Ishikawa (cell line): ENCODE data around the gene PRDX6.

Experiments
- CEBPB ChIP-seq: IDR thresholded peaks from 2 replicates; pipeline ENCODE4 v1.6.1; 2012
- CREB1 ChIP-seq: IDR thresholded peaks from 2 replicates; pipeline ENCODE4 v1.6.1; 2012; ENCODE audit warnings: low read depth
- EGR1 ChIP-seq: IDR thresholded peaks from 2 replicates; pipeline ENCODE4 v1.6.1; 2012
- EP300 ChIP-seq: IDR thresholded peaks from 2 replicates; pipeline ENCODE4 v1.6.1; 2012; ENCODE audit warnings: borderline replicate concordance
- FOXM1 ChIP-seq: IDR thresholded peaks from 2 replicates; pipeline ENCODE4 v1.6.1; 2012; ENCODE audit warnings: low read depth, borderline replicate concordance
- NFIC ChIP-seq: IDR thresholded peaks from 2 replicates; pipeline ENCODE4 v1.6.1; 2012
- RAD21 ChIP-seq: IDR thresholded peaks from 2 replicates; pipeline ENCODE4 v1.6.1; 2012; ENCODE audit warnings: low read depth
- TAF1 ChIP-seq: IDR thresholded peaks from 2 replicates; pipeline ENCODE4 v1.6.1; 2012; ENCODE audit warnings: low read depth, mild to moderate bottlenecking
- TCF12 ChIP-seq: IDR thresholded peaks from 2 replicates; pipeline ENCODE4 v1.6.1; 2012; ENCODE audit warnings: low read depth
- TEAD4 ChIP-seq: IDR thresholded peaks from 2 replicates; pipeline ENCODE4 v1.6.1; 2012
- YY1 ChIP-seq: IDR thresholded peaks from 2 replicates; pipeline ENCODE4 v1.6.1; 2012; ENCODE audit warnings: low read depth
- ZBTB7A ChIP-seq: IDR thresholded peaks from 2 replicates; pipeline ENCODE4 v1.6.1; 2012; ENCODE audit warnings: low read depth
- TF ChIP-seq, protein P1 (sequence below): IDR thresholded peaks from 2 replicates; pipeline ENCODE4 v1.6.1; 2012
- TF ChIP-seq, protein P2 (sequence below): IDR thresholded peaks from 2 replicates; pipeline ENCODE4 v1.6.1; 2012
- TF ChIP-seq, protein P3 (sequence below): IDR thresholded peaks from 2 replicates; pipeline ENCODE4 v1.6.1; 2012; ENCODE audit warnings: low read depth, mild to moderate bottlenecking

The PRDX6 gene

DNA sequence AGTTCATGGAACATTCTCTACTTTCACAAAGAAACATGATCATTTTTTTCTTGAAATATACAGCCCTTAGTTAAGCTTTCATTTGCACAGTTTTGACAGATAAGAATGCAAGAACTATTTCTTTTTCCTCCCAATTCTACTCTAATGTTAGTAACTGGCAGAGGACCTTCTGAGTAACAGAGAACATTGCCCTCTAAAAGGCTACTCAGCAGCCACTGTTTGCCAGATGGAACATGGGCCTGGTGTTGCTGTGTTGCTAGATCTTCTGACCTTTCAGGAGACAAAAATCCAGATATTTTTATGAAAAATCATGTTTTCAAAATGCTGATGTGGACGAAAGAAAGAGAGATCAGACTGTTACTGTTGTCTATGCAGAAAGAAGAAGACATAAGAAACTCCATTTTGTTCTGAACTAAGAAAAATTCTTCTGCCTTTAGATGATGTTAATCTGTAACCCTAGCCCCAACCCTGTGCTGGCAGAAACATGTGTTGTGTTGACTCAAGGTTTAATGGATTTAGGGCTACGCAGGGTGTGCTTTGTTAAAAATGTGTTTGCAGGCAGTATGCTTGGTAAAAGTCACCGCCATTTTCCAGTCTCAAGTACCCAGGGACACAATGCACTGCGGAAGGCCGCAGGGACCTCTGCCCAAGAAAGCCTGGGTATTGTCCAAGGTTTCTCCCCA, 2.9 kb upstream of the PRDX6 start:
- no peak for TF ChIP-seq NFIC
- TF ChIP-seq TEAD4, result no peak
- TF ChIP-seq TAF1, result no peak
- TF ChIP-seq ZBTB7A, result no peak
- TF ChIP-seq, protein P1, sequence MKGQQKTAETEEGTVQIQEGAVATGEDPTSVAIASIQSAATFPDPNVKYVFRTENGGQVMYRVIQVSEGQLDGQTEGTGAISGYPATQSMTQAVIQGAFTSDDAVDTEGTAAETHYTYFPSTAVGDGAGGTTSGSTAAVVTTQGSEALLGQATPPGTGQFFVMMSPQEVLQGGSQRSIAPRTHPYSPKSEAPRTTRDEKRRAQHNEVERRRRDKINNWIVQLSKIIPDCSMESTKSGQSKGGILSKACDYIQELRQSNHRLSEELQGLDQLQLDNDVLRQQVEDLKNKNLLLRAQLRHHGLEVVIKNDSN, result no peak
- TF ChIP-seq, protein P2, sequence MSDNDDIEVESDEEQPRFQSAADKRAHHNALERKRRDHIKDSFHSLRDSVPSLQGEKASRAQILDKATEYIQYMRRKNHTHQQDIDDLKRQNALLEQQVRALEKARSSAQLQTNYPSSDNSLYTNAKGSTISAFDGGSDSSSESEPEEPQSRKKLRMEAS, result no peak
- TF ChIP-seq, protein P3, sequence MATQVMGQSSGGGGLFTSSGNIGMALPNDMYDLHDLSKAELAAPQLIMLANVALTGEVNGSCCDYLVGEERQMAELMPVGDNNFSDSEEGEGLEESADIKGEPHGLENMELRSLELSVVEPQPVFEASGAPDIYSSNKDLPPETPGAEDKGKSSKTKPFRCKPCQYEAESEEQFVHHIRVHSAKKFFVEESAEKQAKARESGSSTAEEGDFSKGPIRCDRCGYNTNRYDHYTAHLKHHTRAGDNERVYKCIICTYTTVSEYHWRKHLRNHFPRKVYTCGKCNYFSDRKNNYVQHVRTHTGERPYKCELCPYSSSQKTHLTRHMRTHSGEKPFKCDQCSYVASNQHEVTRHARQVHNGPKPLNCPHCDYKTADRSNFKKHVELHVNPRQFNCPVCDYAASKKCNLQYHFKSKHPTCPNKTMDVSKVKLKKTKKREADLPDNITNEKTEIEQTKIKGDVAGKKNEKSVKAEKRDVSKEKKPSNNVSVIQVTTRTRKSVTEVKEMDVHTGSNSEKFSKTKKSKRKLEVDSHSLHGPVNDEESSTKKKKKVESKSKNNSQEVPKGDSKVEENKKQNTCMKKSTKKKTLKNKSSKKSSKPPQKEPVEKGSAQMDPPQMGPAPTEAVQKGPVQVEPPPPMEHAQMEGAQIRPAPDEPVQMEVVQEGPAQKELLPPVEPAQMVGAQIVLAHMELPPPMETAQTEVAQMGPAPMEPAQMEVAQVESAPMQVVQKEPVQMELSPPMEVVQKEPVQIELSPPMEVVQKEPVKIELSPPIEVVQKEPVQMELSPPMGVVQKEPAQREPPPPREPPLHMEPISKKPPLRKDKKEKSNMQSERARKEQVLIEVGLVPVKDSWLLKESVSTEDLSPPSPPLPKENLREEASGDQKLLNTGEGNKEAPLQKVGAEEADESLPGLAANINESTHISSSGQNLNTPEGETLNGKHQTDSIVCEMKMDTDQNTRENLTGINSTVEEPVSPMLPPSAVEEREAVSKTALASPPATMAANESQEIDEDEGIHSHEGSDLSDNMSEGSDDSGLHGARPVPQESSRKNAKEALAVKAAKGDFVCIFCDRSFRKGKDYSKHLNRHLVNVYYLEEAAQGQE, result no peak
- no peak for TF ChIP-seq YY1
- TF ChIP-seq TCF12, result no peak
- no peak for TF ChIP-seq RAD21

DNA sequence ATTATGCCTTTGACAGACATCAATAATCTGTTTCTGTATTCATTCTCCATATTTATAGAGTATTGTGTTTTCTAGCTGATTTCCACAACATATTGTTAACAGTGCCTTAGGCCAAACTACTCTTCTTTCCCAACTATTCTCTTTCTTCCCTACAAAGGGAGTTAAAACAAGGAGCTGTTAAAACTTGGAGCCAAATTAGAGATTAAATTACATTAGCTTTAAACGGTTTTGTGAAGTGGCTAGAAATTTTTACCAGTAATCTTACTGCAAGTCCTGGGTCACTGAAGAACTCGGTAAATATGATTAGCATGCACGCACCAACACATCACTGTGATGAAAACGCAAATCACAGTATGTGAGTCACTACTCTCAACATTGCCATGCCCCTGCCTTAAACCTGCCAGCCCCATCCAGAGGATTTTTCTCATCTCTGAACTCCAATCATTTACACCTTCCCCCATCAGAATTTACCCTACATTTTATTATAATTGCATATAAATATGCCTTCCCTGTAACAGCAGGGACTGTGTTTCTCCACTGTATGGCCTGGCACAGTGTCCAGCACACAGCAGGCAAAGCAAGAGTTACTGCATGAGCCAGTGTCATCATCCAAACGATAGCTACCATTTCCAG, 1.5 kb upstream of the PRDX6 start:
- TF ChIP-seq, protein P3, result no peak
- TF ChIP-seq CEBPB, result no peak
- no peak for TF ChIP-seq RAD21
- TF ChIP-seq EP300, result no peak
- no peak for TF ChIP-seq EGR1
- no peak for TF ChIP-seq TAF1
- no peak for TF ChIP-seq CREB1
- TF ChIP-seq, protein P2, result no peak
- TF ChIP-seq TEAD4, result no peak
- TF ChIP-seq, protein P1, result no peak
- TF ChIP-seq YY1, result no peak
- TF ChIP-seq FOXM1, result no peak
- no peak for TF ChIP-seq TCF12
- no peak for TF ChIP-seq NFIC

DNA sequence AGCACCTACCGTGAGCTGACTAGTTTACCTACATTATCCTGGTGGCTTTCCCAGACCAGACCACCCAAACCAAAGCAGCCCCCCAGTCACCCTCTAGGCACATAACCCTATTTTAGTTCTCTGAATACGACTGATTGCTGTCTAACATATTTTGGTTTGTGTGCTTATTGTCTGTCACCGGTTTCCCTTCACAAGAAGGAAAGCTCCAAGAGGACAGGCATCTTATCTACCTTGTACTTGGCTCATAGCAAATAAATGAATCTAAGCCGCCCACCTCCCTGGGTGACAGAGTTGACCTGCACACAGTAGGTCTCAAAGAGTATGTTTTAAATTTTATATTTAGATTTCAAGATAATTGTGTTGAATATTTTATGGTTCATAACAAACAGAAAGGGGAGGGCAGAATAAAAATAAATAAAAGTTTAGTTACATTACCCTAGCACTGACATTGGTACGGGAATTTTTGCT, 904 bp upstream of the PRDX6 start:
- TF ChIP-seq YY1 (no peak), ZBTB7A (no peak), TCF12 (no peak), FOXM1 (no peak), EGR1 (no peak), CREB1 (no peak)

DNA sequence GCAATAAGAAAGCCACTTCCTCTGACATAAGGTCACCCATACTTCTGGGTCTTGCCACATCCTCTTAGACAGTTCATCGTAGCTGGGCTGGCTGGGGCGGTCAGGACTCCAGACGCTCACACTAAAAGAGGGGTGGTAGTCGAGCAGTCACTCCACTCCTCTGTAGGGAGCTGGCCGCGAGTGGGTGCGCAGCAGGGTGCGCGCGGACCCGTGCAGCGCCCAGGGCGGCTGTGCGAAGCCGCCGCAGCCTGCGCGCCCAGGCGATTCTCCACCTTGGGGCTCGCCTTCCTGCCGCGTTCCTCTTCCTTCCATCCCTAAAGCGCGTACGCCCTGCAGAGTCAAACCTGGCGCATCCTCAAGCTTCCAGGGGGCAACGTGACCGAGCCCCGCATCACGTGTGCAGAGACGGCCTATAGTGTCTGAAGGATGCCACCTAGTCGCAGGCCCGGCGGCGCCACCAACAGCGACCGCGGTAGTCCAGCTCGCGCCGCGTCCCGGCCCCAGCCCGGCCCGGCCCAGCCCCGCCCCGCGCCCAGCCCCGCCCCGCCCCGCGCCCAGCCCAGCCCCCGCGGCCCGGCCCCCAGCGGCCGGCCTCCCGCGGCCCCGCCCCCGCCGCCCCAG, 360 bp upstream of the PRDX6 start:
- TF ChIP-seq CEBPB (no peak), EGR1 (no peak), RAD21 (peak; percentile 7; the same call in 1 of the 2 replicates), CREB1 (no peak), TCF12 (peak; percentile 3; the same call in 1 of the 2 replicates), ZBTB7A (no peak)
- TF ChIP-seq, protein P1, result peak; percentile 97
- TF ChIP-seq, protein P3, result no peak
- TF ChIP-seq, protein P2, result peak; percentile 58; the same call in 1 of the 2 replicates
